Measurements from ENCODE around the gene IFFO2.

DNA sequence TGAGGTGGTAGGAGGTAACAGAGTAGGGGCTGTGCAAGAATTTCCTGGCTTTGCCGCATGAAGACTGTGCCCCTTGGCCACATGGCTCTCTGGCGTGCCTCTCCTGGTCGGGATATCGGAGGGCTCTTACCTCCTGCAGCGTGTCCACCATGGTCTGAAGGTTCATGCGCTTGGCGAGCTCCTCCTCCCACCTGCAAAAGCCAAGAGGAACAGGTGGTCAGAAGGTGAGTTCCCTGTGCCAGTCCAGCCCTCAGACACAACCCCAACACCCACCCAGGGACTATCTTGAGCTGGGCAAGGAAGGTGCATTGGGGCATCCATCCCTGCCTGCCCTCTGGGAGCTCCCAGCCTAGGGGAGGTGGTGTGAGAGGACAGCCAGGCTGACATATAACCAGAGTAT, 35.5 kb downstream of the IFFO2 start:
- TF ChIP-seq FOXM1 (IDR thresholded peaks at IDR 0.05; ENCODE audit: low read depth) = no peak
- TF ChIP-seq, protein P1, sequence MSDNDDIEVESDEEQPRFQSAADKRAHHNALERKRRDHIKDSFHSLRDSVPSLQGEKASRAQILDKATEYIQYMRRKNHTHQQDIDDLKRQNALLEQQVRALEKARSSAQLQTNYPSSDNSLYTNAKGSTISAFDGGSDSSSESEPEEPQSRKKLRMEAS (IDR thresholded peaks at IDR 0.05; ENCODE audit: low read depth) = no peak
- TF ChIP-seq, protein P2, sequence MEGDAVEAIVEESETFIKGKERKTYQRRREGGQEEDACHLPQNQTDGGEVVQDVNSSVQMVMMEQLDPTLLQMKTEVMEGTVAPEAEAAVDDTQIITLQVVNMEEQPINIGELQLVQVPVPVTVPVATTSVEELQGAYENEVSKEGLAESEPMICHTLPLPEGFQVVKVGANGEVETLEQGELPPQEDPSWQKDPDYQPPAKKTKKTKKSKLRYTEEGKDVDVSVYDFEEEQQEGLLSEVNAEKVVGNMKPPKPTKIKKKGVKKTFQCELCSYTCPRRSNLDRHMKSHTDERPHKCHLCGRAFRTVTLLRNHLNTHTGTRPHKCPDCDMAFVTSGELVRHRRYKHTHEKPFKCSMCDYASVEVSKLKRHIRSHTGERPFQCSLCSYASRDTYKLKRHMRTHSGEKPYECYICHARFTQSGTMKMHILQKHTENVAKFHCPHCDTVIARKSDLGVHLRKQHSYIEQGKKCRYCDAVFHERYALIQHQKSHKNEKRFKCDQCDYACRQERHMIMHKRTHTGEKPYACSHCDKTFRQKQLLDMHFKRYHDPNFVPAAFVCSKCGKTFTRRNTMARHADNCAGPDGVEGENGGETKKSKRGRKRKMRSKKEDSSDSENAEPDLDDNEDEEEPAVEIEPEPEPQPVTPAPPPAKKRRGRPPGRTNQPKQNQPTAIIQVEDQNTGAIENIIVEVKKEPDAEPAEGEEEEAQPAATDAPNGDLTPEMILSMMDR (IDR thresholded peaks at IDR 0.05) = no peak
- no peak for TF ChIP-seq SMC3 (IDR thresholded peaks at IDR 0.05; ENCODE audit: low read depth, low read length)
- no peak for TF ChIP-seq FOSL2 (IDR thresholded peaks at IDR 0.05; ENCODE audit: borderline replicate concordance, low read depth)
- no peak for TF ChIP-seq CHD2 (IDR thresholded peaks at IDR 0.05; ENCODE audit: low read length, partially characterized antibody)
- no peak for TF ChIP-seq TEAD4 (IDR thresholded peaks at IDR 0.05; ENCODE audit: borderline replicate concordance, insufficient read depth)
- TF ChIP-seq GATA2 (CRISPR knock-in tag; IDR thresholded peaks at IDR 0.05) = no peak
- TF ChIP-seq, protein P3, sequence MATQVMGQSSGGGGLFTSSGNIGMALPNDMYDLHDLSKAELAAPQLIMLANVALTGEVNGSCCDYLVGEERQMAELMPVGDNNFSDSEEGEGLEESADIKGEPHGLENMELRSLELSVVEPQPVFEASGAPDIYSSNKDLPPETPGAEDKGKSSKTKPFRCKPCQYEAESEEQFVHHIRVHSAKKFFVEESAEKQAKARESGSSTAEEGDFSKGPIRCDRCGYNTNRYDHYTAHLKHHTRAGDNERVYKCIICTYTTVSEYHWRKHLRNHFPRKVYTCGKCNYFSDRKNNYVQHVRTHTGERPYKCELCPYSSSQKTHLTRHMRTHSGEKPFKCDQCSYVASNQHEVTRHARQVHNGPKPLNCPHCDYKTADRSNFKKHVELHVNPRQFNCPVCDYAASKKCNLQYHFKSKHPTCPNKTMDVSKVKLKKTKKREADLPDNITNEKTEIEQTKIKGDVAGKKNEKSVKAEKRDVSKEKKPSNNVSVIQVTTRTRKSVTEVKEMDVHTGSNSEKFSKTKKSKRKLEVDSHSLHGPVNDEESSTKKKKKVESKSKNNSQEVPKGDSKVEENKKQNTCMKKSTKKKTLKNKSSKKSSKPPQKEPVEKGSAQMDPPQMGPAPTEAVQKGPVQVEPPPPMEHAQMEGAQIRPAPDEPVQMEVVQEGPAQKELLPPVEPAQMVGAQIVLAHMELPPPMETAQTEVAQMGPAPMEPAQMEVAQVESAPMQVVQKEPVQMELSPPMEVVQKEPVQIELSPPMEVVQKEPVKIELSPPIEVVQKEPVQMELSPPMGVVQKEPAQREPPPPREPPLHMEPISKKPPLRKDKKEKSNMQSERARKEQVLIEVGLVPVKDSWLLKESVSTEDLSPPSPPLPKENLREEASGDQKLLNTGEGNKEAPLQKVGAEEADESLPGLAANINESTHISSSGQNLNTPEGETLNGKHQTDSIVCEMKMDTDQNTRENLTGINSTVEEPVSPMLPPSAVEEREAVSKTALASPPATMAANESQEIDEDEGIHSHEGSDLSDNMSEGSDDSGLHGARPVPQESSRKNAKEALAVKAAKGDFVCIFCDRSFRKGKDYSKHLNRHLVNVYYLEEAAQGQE (IDR thresholded peaks at IDR 0.05; ENCODE audit: low read depth, low read length) = no peak
- TF ChIP-seq POLR2AphosphoS5 (IDR thresholded peaks at IDR 0.05; ENCODE audit: low read depth, low read length) = no peak
- no peak for TF ChIP-seq EZH2phosphoT487 (IDR thresholded peaks at IDR 0.05; ENCODE audit: borderline replicate concordance, low read depth)
- TF ChIP-seq EP300 (IDR thresholded peaks at IDR 0.05; ENCODE audit: borderline replicate concordance in 1 of 2, low read depth in 1 of 2, low read length in 1 of 2) = no peak

Data from SK-N-SH (cell line).